HepG2 (cell line): ENCODE results near the gene CLEC20A. TPM values are rescaled to one million over a fixed set of nuclear protein-coding genes. Genes with fewer than 3 reads are reported as not detected.

Experiments used
- ATAC-seq: fragments of 200-7000 bp; cut with Tn5 transposase; 3 replicates; pipeline ENCODE4 v1.9.1; 2020; ENCODE audit warnings: mild to moderate bottlenecking, moderate library complexity
- BruUV-seq: library from RNA; stranded (reverse); fragments of 400-500 nt; replicated peaks from 2 replicates; lab custom pipeline; 2021; lab: Mats Ljungman, UMichigan
- CTCF ChIA-PET: fragments of 300-600 bp; formaldehyde crosslinking; extraction: SDS; loops from one replicate; lab custom pipeline; 2021; ENCODE audit warnings: low total read pairs, inconsistent platforms, low intra/inter-chr PET ratio; lab: Yijun Ruan, JAX
- POLR2A ChIA-PET: fragments of 350-600 bp; sonication (Branson Sonifier 250); formaldehyde crosslinking; loops from one replicate; lab custom pipeline; 2020; ENCODE audit warnings: antibody characterized with exemption, inconsistent platforms; lab: Yijun Ruan, JAX
- DNase-seq: peaks from one replicate; pipeline ENCODE4 v3.0.0-alpha.2; 2015; ENCODE audit warnings: low spot score
- FAIRE-seq: peaks from 3 replicates; lab custom pipeline; 2011; peaks lifted over from hg19 to GRCh38; lab: Jason Lieb, UNC
- H2AFZ ChIP-seq: one replicate; pipeline ENCODE4 v1.6.1; 2011; ENCODE audit warnings: low read length, inconsistent platforms
- H3K27ac ChIP-seq: fragments of 300-600 bp; 3 replicates; pipeline ENCODE4 v1.8.0; 2011; ENCODE audit warnings: mixed run types, mild to moderate bottlenecking, mixed read lengths, low read length, inconsistent platforms; ENCODE audit not compliant: insufficient read depth; ENCODE audit errors: extremely low read length
- H3K27me3 ChIP-seq, 2 experiments: fragments of 200-600 bp in 1 of 2; 2 replicates in 1 of 2; 3 replicates in 1 of 2; pipeline versions ENCODE4 v1.6.0 to v1.8.0; 2011; ENCODE audit warnings: low read length in 2 of 2, mild to moderate bottlenecking in 2 of 2, moderate library complexity in 2 of 2, inconsistent platforms in 1 of 2; ENCODE audit not compliant: insufficient read depth in 2 of 2, control insufficient read depth in 1 of 2
- H3K36me3 ChIP-seq, 2 experiments: fragments of 200-600 bp in 1 of 2; replicated peaks in 1 of 2; 2 replicates in 1 of 2; 3 replicates in 1 of 2; pipeline versions ENCODE4 v1.5.1 to v1.8.0; 2011; ENCODE audit warnings: low read length in 2 of 2, inconsistent platforms in 1 of 2; ENCODE audit not compliant: insufficient read depth in 2 of 2, control insufficient read depth in 1 of 2
- H3K4me1 ChIP-seq: 2 replicates; pipeline ENCODE4 v1.5.1; 2012; ENCODE audit warnings: low read length, inconsistent platforms; ENCODE audit not compliant: insufficient read depth
- H3K4me2 ChIP-seq: 2 replicates; pipeline ENCODE4 v1.6.0; 2011; ENCODE audit warnings: low read depth, low read length, inconsistent platforms
- H3K4me3 ChIP-seq, 3 experiments: fragments of 200-600 bp in 1 of 3; sonication (generic), shearing (Covaris generic) in 1 of 3; replicated peaks in 1 of 3; 2 replicates each; pipeline ENCODE4 v1.5.1; 2011 to 2016; ENCODE audit warnings: low read length in 3 of 3, inconsistent platforms in 2 of 3, low read depth in 2 of 3, mild to moderate bottlenecking in 2 of 3, control low read depth in 1 of 3, mixed read lengths in 1 of 3; ENCODE audit not compliant: insufficient read depth in 1 of 3
- H3K79me2 ChIP-seq: one replicate; pipeline ENCODE4 v1.6.1; 2011; ENCODE audit warnings: low read length, inconsistent platforms; ENCODE audit not compliant: insufficient read depth
- H3K9ac ChIP-seq: 2 replicates; pipeline ENCODE4 v1.6.0; 2011; ENCODE audit warnings: mild to moderate bottlenecking, low read depth, low read length, inconsistent platforms; ENCODE audit not compliant: insufficient read depth
- H3K9me3 ChIP-seq: 2 replicates; pipeline ENCODE4 v1.5.1; 2012; ENCODE audit warnings: mild to moderate bottlenecking, low read length
- H4K20me1 ChIP-seq: 2 replicates; pipeline ENCODE4 v1.6.0; 2011; ENCODE audit warnings: inconsistent platforms, mild to moderate bottlenecking, low read length, moderate library complexity; ENCODE audit not compliant: insufficient read depth
- ATF3 ChIP-seq: sonication (generic); formaldehyde crosslinking; IDR thresholded peaks from 2 replicates; pipeline ENCODE4 v1.4.0; 2020; ENCODE audit warnings: missing genetic modification reagents
- GABPA ChIP-seq, 2 experiments: IDR thresholded peaks; 2 replicates each; pipeline ENCODE4 v1.6.1; 2011 to 2016; ENCODE audit warnings: low read depth in 2 of 2, low read length in 1 of 2, missing biosample characterization in 1 of 2, missing genetic modification characterization in 1 of 2
- HDAC6 ChIP-seq: fragments of 200-600 bp; sonication (generic); IDR thresholded peaks from 2 replicates; pipeline ENCODE4 v1.7.0; 2017; ENCODE audit warnings: mild to moderate bottlenecking, antibody characterized with exemption, low read length, low read depth
- JUN ChIP-seq: sonication (generic); formaldehyde crosslinking; IDR thresholded peaks from 2 replicates; pipeline ENCODE4 v1.4.0; 2020; ENCODE audit warnings: mild to moderate bottlenecking, missing genetic modification reagents
- KLF16 ChIP-seq, 2 experiments: sonication (generic) in 1 of 2; formaldehyde crosslinking in 1 of 2; IDR thresholded peaks; 2 replicates each; pipeline versions ENCODE4 v1.6.1 to v1.8.0; 2016 to 2023; ENCODE audit warnings: missing genetic modification reagents in 2 of 2, missing compliant biosample characterization in 1 of 2
- SPEN ChIP-seq: sonication (generic); formaldehyde crosslinking; IDR thresholded peaks from 2 replicates; pipeline ENCODE4 v1.5.1; 2020; ENCODE audit warnings: low read depth, mild to moderate bottlenecking, missing genetic modification reagents
- THAP9 ChIP-seq: sonication (generic); formaldehyde crosslinking; IDR thresholded peaks from 2 replicates; pipeline ENCODE4; 2020; ENCODE audit warnings: missing genetic modification reagents, mild to moderate bottlenecking, borderline replicate concordance
- ZFP36L1 ChIP-seq: sonication (generic); formaldehyde crosslinking; IDR thresholded peaks from 2 replicates; pipeline ENCODE4 v1.8.0; 2022; ENCODE audit warnings: mild to moderate bottlenecking, missing genetic modification reagents, moderate library complexity
- ZNF136 ChIP-seq: sonication (generic); formaldehyde crosslinking; IDR thresholded peaks from 2 replicates; pipeline ENCODE4 v1.8.1; 2022; ENCODE audit warnings: low read depth, mild to moderate bottlenecking, moderate library complexity, missing genetic modification reagents
- ZNF354B ChIP-seq: sonication (generic); formaldehyde crosslinking; IDR thresholded peaks from 2 replicates; pipeline ENCODE4 v1.8.0; 2022; ENCODE audit warnings: mild to moderate bottlenecking, missing genetic modification reagents
- ZUFSP ChIP-seq: sonication (generic); formaldehyde crosslinking; IDR thresholded peaks from 2 replicates; pipeline ENCODE4 v1.9.0; 2021; ENCODE audit warnings: missing genetic modification reagents, mild to moderate bottlenecking, borderline replicate concordance
- WGBS: methylation state at CpG from one replicate; pipeline ENCODE4 v1.1.6; 2017; ENCODE audit warnings: low lambda C conversion rate; 5-methylcytosine and 5-hydroxymethylcytosine counted together
- in situ Hi-C: cut with HindIII; loops from 2 replicates; pipeline ENCODE4 v1.10.0; 2017; ENCODE audit warnings: low pct_unique_long_range_greater_than_20kb; ENCODE audit not compliant: extremely low pct_ligation_motif_present
- intact Hi-C: fragments of 100-400 bp; cut with micrococcal nuclease; formaldehyde crosslinking; loops from one replicate; pipeline ENCODE4 v1.10.0; 2022; ENCODE audit not compliant: unreplicated experiment
- polyA plus RNA-seq, 8 experiments: library from polyadenylated mRNA; depleted of rRNA in 3 of 8; stranded (reverse) in 7 of 8; unstranded in 1 of 8; fragments of >200 nt; fragmentation: Illumina TruSeq in 4 of 8; extraction: Trizol in 4 of 8; gene quantifications; 2 replicates each; pipeline versions ENCODE4 v1.2.1 to v1.2.3, GENCODE V29; 2011 to 2016; ENCODE audit warnings: low read depth in 4 of 8, missing spikeins in 1 of 8, mixed read lengths in 1 of 8; ENCODE audit not compliant: insufficient read depth in 1 of 8
- total RNA-seq, 5 experiments: library from RNA; depleted of rRNA; stranded (reverse); fragments of >200 nt; fragmentation: Illumina TruSeq; extraction: Trizol; gene quantifications; 2 replicates each; pipeline ENCODE4 v1.2.3, GENCODE V29; 2016; ENCODE audit warnings: low read depth in 1 of 5

Gene CLEC20A
- total and polyA plus RNA-seq, 2 of the 13 experiments (the other 11 are each of a cell fraction or from before 2014, with no cell fraction given): not detected

GRCh38 chr1:178458203-178458602, 38.6 kb downstream of the CLEC20A start:
- Histone ChIP-seq H2AFZ (no peak overlapping the region), H3K4me2 (no peak overlapping the region), H3K4me3 (no peak overlapping the region), H3K27ac (no peak overlapping the region), H3K9ac (no peak overlapping the region), H3K36me3 (0 out of 5 replicates have a peak, but pooled peaks cover 0 to 3% of the 10 kb centered on the region in 2 experiments), H3K4me1 (peaks cover 8% of the 10 kb centered on the region; the same call in 1 of the 2 replicates), H3K27me3 (no peaks in the 10 kb centered on the region), H3K79me2 (no peaks in the 10 kb centered on the region), H4K20me1 (no peaks in the 10 kb centered on the region), H3K9me3 (no peaks in the 10 kb centered on the region)
- 98% methylated on average over 6 of the region's 12 CpGs for WGBS
- FAIRE-seq (no peak), DNase-seq (no peak), ATAC-seq (no peak)
- no TSS peak for BruUV-seq
- ChIA-PET CTCF (no interaction called here), POLR2A (no interaction called here)
- TF ChIP-seq GABPA (IDR thresholded peaks at IDR 0.05; ENCODE audit: low read depth, low read length): no peak
- no peak for TF ChIP-seq GABPA (CRISPR knock-in tag; IDR thresholded peaks at IDR 0.05; ENCODE audit: low read depth)
- no peak for TF ChIP-seq JUN (CRISPR knock-in tag)
- no peak for TF ChIP-seq ZUFSP (CRISPR knock-in tag)
- TF ChIP-seq THAP9 (CRISPR knock-in tag): no peak
- TF ChIP-seq HDAC6: no peak
- no peak for TF ChIP-seq ZNF354B (CRISPR knock-in tag)
- TF ChIP-seq ATF3 (CRISPR knock-in tag): no peak
- no peak for TF ChIP-seq SPEN
- no peak for TF ChIP-seq KLF16 (CRISPR knock-in tag; IDR thresholded peaks at IDR 0.05)
- TF ChIP-seq ZNF136: no peak
- TF ChIP-seq ZFP36L1 (CRISPR knock-in tag): no peak
- in situ Hi-C loops: no loop called here
- intact Hi-C loops: loop anchor here (10.0 kb wide), 1 partner anchor 93 kb away; no protein-coding TSS in a partner anchor
